ENCODE data around the gene EXOC7. TPM values are rescaled to one million over a fixed set of nuclear protein-coding genes. Genes with fewer than 3 reads are reported as not detected.

EXOC7 gene
- total RNA-seq, 4 donors from 2014 or later = 88.0 to 143 (median 105) TPM

DNA sequence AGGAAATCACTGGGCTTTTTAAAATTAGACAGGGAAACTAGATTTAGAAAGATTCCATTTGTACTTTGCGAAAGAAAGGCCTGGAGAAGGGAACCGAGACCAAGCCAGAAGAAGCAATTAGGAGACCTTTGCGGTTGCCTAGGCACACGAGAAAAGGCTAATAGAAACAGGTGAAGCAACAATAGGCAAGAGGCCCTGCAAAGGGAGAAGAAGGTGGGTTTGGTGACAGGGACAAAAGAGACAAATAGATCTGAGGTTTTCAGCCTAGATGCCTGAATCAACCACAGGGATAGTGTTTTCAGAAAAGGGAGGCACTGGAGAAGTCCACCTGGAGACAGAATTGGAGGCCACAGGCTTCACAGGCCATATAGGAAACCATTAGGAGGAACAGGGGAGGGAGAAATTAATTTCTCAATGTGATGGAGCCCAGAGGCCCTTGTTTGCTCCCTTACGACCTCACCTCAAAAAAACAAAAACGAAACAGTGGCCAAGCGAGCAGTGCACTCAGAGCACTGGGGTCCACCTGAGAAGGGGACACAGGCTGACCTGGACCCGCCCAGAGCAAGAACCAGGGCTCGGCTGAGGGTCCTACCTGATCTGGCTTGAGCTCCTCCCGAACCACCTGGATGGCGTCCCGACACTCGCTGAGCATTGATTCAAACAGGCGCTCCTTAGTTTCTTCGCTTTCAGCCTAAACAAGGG is 53.6 kb downstream of the EXOC7 start:
- H3K4me3 ChIP-seq = no peak overlapping the region
- H3K9me3 ChIP-seq = no peaks in the 10 kb centered on the region
- peaks cover 0 to 56% (median 24%) of the 10 kb centered on the region in 4 donors for H3K36me3 ChIP-seq
- H3K27ac ChIP-seq = peak overlapping the region in 3 of 4 donors; percentile 45 to 56 (median 52)
- WGBS, 2 donors (ENCODE audit: low coverage in 1 of 2) = 69 to 93% methylated on average over 4 to 15 of the region's 15 CpGs
- no peak for DNase-seq
- TF ChIP-seq, protein P1, sequence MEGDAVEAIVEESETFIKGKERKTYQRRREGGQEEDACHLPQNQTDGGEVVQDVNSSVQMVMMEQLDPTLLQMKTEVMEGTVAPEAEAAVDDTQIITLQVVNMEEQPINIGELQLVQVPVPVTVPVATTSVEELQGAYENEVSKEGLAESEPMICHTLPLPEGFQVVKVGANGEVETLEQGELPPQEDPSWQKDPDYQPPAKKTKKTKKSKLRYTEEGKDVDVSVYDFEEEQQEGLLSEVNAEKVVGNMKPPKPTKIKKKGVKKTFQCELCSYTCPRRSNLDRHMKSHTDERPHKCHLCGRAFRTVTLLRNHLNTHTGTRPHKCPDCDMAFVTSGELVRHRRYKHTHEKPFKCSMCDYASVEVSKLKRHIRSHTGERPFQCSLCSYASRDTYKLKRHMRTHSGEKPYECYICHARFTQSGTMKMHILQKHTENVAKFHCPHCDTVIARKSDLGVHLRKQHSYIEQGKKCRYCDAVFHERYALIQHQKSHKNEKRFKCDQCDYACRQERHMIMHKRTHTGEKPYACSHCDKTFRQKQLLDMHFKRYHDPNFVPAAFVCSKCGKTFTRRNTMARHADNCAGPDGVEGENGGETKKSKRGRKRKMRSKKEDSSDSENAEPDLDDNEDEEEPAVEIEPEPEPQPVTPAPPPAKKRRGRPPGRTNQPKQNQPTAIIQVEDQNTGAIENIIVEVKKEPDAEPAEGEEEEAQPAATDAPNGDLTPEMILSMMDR (IDR thresholded peaks at IDR 0.05) = no peak
- TF ChIP-seq POLR2A (IDR thresholded peaks at IDR 0.05) = no peak
- no peak for TF ChIP-seq EP300 (IDR thresholded peaks at IDR 0.05; ENCODE audit: low read depth)
- TF ChIP-seq POLR2AphosphoS5 (IDR thresholded peaks at IDR 0.05) = no peak
- no peaks in the 10 kb centered on the region for H3K27me3 ChIP-seq
- in situ Hi-C loops (cut with MboI; ENCODE audit: low pct_ligation_motif_present in 1 of 4, low pct_unique_long_range_greater_than_20kb in 1 of 4, low sequenced_read_pairs in 3 of 4) (no loop called here), intact Hi-C loops (cut with DNase I; ENCODE audit: low total_unique reads) (no loop called here)
- H3K4me1 ChIP-seq = peaks cover 0 to 34% (median 12%) of the 10 kb centered on the region in 4 donors

DNA sequence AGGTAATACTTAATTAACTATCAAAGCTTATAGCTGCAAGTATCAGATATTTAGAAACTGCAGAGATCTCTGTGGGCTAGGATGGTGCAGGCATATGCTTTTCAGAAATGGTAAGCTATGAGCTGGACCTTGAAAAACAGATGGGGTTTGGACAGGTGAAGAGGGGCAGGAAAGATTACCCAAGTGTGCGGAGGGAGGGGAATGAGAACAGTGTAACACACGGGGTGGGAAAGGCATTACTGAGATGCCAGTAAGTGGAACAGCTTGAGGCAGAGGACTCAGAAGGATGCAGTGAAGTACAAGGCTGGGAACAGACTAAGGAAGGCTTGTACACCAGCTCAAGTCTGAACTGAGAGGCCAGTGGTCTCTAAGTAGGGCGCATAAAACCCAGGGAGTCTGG is 54.3 kb downstream of the EXOC7 start:
- Histone ChIP-seq H3K4me3 (no peak overlapping the region), H3K4me1 (peaks cover 0 to 33% (median 12%) of the 10 kb centered on the region in 4 donors), H3K9me3 (no peaks in the 10 kb centered on the region), H3K27me3 (no peaks in the 10 kb centered on the region), H3K27ac (no peak overlapping the region), H3K36me3 (peaks cover 0 to 63% (median 27%) of the 10 kb centered on the region in 4 donors)
- no peak for DNase-seq
- WGBS, 2 donors (ENCODE audit: low coverage in 1 of 2) = 66 to 94% methylated on average over 3 of the region's 3 CpGs
- in situ Hi-C loops (cut with MboI; ENCODE audit: low pct_ligation_motif_present in 1 of 4, low pct_unique_long_range_greater_than_20kb in 1 of 4, low sequenced_read_pairs in 3 of 4) (no loop called here), intact Hi-C loops (cut with DNase I; ENCODE audit: low total_unique reads) (no loop called here)
- TF ChIP-seq, protein P1 (IDR thresholded peaks at IDR 0.05) = no peak
- TF ChIP-seq EP300 (IDR thresholded peaks at IDR 0.05; ENCODE audit: low read depth) (no peak), POLR2AphosphoS5 (IDR thresholded peaks at IDR 0.05) (no peak), POLR2A (IDR thresholded peaks at IDR 0.05) (no peak)

DNA sequence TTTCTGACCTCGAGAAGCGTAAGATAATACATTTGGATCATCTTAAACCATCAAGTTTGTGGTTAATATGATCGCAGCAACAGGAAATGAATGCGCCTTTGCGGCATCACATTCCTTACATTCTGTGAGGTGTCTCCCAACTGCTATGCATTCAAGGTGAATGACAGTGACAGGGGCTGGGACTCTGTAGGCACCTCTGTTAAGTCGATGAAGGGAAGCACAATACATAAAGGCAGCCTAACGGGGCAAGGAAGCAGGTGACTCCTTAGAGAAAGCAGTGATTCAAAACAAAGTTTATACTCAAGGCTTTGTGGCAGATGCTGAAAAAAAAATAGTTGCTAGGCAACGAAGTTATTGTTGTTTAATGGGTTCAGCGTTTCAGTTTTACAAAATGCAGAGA is 54.9 kb downstream of the EXOC7 start:
- no peaks in the 10 kb centered on the region for H3K9me3 ChIP-seq
- peaks cover 0 to 28% (median 12%) of the 10 kb centered on the region in 4 donors for H3K4me1 ChIP-seq
- in situ Hi-C loops (cut with MboI; ENCODE audit: low pct_ligation_motif_present in 1 of 4, low pct_unique_long_range_greater_than_20kb in 1 of 4, low sequenced_read_pairs in 3 of 4) (no loop called here), intact Hi-C loops (cut with DNase I; ENCODE audit: low total_unique reads) (no loop called here)
- no peak overlapping the region for H3K4me3 ChIP-seq
- WGBS, 2 donors (ENCODE audit: low coverage in 1 of 2) = 76 to 77% methylated on average over 8 to 9 of the region's 9 CpGs
- H3K27me3 ChIP-seq = no peaks in the 10 kb centered on the region
- TF ChIP-seq POLR2A (IDR thresholded peaks at IDR 0.05) = no peak
- no peak for TF ChIP-seq POLR2AphosphoS5 (IDR thresholded peaks at IDR 0.05)
- no peak for TF ChIP-seq EP300 (IDR thresholded peaks at IDR 0.05; ENCODE audit: low read depth)
- TF ChIP-seq, protein P1 (IDR thresholded peaks at IDR 0.05) = no peak
- H3K36me3 ChIP-seq = peaks cover 0 to 63% (median 30%) of the 10 kb centered on the region in 4 donors
- no peak for DNase-seq
- H3K27ac ChIP-seq = peak overlapping the region in 3 of 4 donors; percentile 17 to 24 (median 22)

DNA sequence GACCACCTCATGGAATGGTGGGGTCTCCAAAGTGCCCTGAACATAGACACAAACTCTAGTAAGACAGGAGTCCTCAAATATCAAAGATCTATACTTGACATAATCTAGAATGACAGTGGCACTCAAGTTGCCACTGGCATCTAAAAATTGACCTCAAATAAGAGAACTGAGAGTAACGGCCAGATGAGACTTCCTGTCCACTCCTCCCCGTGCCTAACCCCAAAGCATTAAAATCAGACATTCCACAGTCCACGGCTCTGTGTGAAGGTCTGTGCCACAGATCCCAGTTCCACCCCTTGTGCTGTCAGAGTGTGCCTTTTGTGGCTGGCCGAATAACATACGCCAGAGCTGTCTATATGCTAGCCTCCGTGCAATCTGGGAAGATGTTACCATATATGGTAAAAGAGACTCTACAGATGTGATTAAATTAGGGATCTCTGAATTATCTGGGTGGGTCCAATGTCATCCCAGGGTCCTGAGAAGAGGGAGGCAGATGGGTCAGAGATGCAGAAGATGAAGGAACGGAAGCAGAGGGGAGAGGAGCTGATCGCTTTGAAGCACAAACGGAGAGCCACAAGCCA is 55.5 kb downstream of the EXOC7 start:
- Histone ChIP-seq H3K36me3 (peaks cover 0 to 69% (median 33%) of the 10 kb centered on the region in 4 donors), H3K4me3 (no peak overlapping the region), H3K9me3 (no peaks in the 10 kb centered on the region), H3K27ac (peak overlapping the region in 3 of 4 donors; percentile 17 to 24 (median 22)), H3K27me3 (no peaks in the 10 kb centered on the region), H3K4me1 (peaks cover 0 to 23% (median 12%) of the 10 kb centered on the region in 4 donors)
- TF ChIP-seq POLR2AphosphoS5 (IDR thresholded peaks at IDR 0.05) (no peak), EP300 (IDR thresholded peaks at IDR 0.05; ENCODE audit: low read depth) (no peak), POLR2A (IDR thresholded peaks at IDR 0.05) (no peak)
- TF ChIP-seq, protein P1 (IDR thresholded peaks at IDR 0.05) = no peak
- DNase-seq = no peak
- WGBS, 2 donors (ENCODE audit: low coverage in 1 of 2) = 70 to 85% methylated on average over 4 to 9 of the region's 9 CpGs
- in situ Hi-C loops (cut with MboI; ENCODE audit: low pct_ligation_motif_present in 1 of 4, low pct_unique_long_range_greater_than_20kb in 1 of 4, low sequenced_read_pairs in 3 of 4) = no loop called here
- intact Hi-C loops (cut with DNase I; ENCODE audit: low total_unique reads) = no loop called here
